SK-N-SH treated with all-trans-retinoic acid at 6 μM for 48 hours (cell line): Measurements from ENCODE around the gene NXPH4.

ENCODE experiments used
- ATAC-seq: fragments of 200-7000 bp; cut with Tn5 transposase; 3 replicates; pipeline ENCODE4 v1.9.1; 2020; ENCODE audit warnings: mild to moderate bottlenecking, moderate library complexity
- ARNTL ChIP-seq: fragments of 450-650 bp; formaldehyde crosslinking; IDR thresholded peaks from 2 replicates; pipeline ENCODE4 v1.5.0; 2020; ENCODE audit warnings: low read depth, mild to moderate bottlenecking, moderate library complexity, borderline replicate concordance
- BACH2 ChIP-seq: fragments of 250-450 bp; sonication (Bioruptor Pico); IDR thresholded peaks from 2 replicates; pipeline ENCODE4 v1.9.0; 2021; ENCODE audit warnings: mild to moderate bottlenecking, borderline replicate concordance
- ESRRG ChIP-seq: fragments of 250-450 bp; sonication (Bioruptor Pico); IDR thresholded peaks from 2 replicates; pipeline ENCODE4 v1.6.1; 2021; ENCODE audit warnings: mild to moderate bottlenecking
- ISL1 ChIP-seq: fragments of 250-450 bp; sonication (Bioruptor Pico); IDR thresholded peaks from 2 replicates; pipeline ENCODE4 v2.1.2; 2022; ENCODE audit warnings: mild to moderate bottlenecking, moderate library complexity
- PPARA ChIP-seq: fragments of 250-450 bp; sonication (Bioruptor Pico); IDR thresholded peaks from 2 replicates; pipeline ENCODE4 v1.5.0; 2020; ENCODE audit warnings: mild to moderate bottlenecking, borderline replicate concordance
- RARB ChIP-seq: fragments of 250-450 bp; sonication (Bioruptor Pico); IDR thresholded peaks from 2 replicates; pipeline ENCODE4 v1.8.0; 2021; ENCODE audit warnings: mild to moderate bottlenecking, moderate library complexity
- TCF4 ChIP-seq: fragments of 250-450 bp; sonication (Bioruptor Pico); IDR thresholded peaks from 2 replicates; pipeline ENCODE4 v1.8.0; 2021; ENCODE audit warnings: mild to moderate bottlenecking, moderate library complexity, borderline replicate concordance
- ZC3H10 ChIP-seq: fragments of 250-450 bp; sonication (Bioruptor Pico); IDR thresholded peaks from 2 replicates; pipeline ENCODE4 v1.5.1; 2021; ENCODE audit warnings: mild to moderate bottlenecking, moderate library complexity
- ZFP3 ChIP-seq: fragments of 250-450 bp; sonication (Bioruptor Pico); IDR thresholded peaks from 2 replicates; pipeline ENCODE4 v1.5.0; 2020; ENCODE audit warnings: mild to moderate bottlenecking, moderate library complexity
- ZFP30 ChIP-seq: fragments of 450-650 bp; formaldehyde crosslinking; IDR thresholded peaks from 2 replicates; pipeline ENCODE4 v1.5.0; 2022; ENCODE audit warnings: mild to moderate bottlenecking, moderate library complexity
- ZNF70 ChIP-seq: fragments of 450-650 bp; formaldehyde crosslinking; IDR thresholded peaks from 2 replicates; pipeline ENCODE4 v1.5.0; 2020; ENCODE audit warnings: mild to moderate bottlenecking, moderate library complexity
- ZNF8 ChIP-seq: fragments of 450-650 bp; formaldehyde crosslinking; IDR thresholded peaks from 2 replicates; pipeline ENCODE4 v1.5.0; 2020; ENCODE audit warnings: mild to moderate bottlenecking, moderate library complexity
- TF ChIP-seq, protein P1 (sequence below): fragments of 250-450 bp; sonication (Bioruptor Pico); IDR thresholded peaks from 2 replicates; pipeline ENCODE4 v1.8.0; 2020; ENCODE audit warnings: mild to moderate bottlenecking, moderate library complexity, borderline replicate concordance
- TF ChIP-seq, protein P2 (sequence below): fragments of 250-450 bp; sonication (Bioruptor Pico); IDR thresholded peaks from 2 replicates; pipeline ENCODE4 v1.5.1; 2020; ENCODE audit warnings: low read depth, mild to moderate bottlenecking, moderate library complexity
- TF ChIP-seq, protein P3 (sequence below): fragments of 250-450 bp; sonication (Bioruptor Pico); IDR thresholded peaks from 2 replicates; pipeline ENCODE4 v1.5.1; 2021; ENCODE audit warnings: mild to moderate bottlenecking, moderate library complexity
- TF ChIP-seq, protein P4 (sequence below): fragments of 250-450 bp; sonication (Bioruptor Pico); IDR thresholded peaks from 2 replicates; pipeline ENCODE4 v1.8.0; 2021; ENCODE audit warnings: low read depth, mild to moderate bottlenecking, moderate library complexity, borderline replicate concordance
- TF ChIP-seq, protein P5 (sequence below): fragments of 250-450 bp; sonication (Bioruptor Pico); IDR thresholded peaks from 2 replicates; pipeline ENCODE4 v1.5.0; 2020; ENCODE audit warnings: mild to moderate bottlenecking, moderate library complexity

The NXPH4 gene

DNA sequence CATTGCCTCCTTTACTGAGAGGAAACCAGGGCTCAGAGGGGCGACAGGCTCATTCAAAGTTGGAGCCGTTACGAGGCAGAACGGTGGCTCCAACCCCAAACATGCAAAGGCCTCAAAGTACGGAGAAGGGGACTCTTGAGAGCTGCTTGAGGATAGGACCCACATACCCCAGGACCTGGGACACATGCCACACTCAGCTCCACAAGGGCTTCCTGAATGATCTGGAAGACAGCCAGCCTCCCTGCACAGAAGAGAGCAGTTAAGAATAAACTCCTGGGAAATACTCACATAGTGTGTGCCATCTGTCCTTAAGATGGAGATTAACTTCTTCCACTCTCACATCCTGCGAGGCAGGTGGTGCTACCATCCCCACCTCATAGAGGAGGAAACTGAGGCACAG is 26.6 kb upstream of the NXPH4 start:
- no peak; the same call in 2 of the 3 replicates for ATAC-seq
- TF ChIP-seq ZFP3 (CRISPR knock-in tag) (no peak), ISL1 (CRISPR knock-in tag) (no peak), TCF4 (no peak), BACH2 (no peak), ARNTL (CRISPR knock-in tag) (no peak), ESRRG (CRISPR knock-in tag) (no peak), PPARA (CRISPR knock-in tag) (no peak), RARB (CRISPR knock-in tag) (no peak)
- TF ChIP-seq, protein P1, sequence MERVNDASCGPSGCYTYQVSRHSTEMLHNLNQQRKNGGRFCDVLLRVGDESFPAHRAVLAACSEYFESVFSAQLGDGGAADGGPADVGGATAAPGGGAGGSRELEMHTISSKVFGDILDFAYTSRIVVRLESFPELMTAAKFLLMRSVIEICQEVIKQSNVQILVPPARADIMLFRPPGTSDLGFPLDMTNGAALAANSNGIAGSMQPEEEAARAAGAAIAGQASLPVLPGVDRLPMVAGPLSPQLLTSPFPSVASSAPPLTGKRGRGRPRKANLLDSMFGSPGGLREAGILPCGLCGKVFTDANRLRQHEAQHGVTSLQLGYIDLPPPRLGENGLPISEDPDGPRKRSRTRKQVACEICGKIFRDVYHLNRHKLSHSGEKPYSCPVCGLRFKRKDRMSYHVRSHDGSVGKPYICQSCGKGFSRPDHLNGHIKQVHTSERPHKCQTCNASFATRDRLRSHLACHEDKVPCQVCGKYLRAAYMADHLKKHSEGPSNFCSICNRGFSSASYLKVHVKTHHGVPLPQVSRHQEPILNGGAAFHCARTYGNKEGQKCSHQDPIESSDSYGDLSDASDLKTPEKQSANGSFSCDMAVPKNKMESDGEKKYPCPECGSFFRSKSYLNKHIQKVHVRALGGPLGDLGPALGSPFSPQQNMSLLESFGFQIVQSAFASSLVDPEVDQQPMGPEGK (CRISPR knock-in tag), result no peak
- TF ChIP-seq, protein P2, sequence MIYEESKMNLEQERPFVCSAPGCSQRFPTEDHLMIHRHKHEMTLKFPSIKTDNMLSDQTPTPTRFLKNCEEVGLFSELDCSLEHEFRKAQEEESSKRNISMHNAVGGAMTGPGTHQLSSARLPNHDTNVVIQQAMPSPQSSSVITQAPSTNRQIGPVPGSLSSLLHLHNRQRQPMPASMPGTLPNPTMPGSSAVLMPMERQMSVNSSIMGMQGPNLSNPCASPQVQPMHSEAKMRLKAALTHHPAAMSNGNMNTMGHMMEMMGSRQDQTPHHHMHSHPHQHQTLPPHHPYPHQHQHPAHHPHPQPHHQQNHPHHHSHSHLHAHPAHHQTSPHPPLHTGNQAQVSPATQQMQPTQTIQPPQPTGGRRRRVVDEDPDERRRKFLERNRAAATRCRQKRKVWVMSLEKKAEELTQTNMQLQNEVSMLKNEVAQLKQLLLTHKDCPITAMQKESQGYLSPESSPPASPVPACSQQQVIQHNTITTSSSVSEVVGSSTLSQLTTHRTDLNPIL (CRISPR knock-in tag), result no peak
- TF ChIP-seq, protein P3, sequence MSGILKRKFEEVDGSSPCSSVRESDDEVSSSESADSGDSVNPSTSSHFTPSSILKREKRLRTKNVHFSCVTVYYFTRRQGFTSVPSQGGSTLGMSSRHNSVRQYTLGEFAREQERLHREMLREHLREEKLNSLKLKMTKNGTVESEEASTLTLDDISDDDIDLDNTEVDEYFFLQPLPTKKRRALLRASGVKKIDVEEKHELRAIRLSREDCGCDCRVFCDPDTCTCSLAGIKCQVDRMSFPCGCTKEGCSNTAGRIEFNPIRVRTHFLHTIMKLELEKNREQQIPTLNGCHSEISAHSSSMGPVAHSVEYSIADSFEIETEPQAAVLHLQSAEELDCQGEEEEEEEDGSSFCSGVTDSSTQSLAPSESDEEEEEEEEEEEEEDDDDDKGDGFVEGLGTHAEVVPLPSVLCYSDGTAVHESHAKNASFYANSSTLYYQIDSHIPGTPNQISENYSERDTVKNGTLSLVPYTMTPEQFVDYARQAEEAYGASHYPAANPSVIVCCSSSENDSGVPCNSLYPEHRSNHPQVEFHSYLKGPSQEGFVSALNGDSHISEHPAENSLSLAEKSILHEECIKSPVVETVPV (CRISPR knock-in tag), result no peak

DNA sequence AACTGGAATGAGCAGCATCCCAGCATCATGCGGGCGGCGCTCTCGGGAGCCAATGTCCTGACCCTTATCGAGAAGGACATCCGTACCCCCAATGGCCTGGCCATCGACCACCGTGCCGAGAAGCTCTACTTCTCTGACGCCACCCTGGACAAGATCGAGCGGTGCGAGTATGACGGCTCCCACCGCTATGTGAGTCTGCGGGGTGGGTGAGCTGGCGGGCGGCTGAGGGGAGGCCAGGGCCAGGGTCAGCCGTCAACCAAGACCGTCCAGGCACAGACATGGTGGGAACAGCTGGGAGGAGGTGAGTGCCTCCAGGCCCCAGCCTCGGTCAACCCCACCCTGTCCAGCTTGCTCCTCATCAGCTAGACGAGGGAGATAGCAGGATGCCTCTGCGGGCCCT is 25.8 kb upstream of the NXPH4 start:
- no peak for ATAC-seq
- TF ChIP-seq ARNTL (CRISPR knock-in tag) (no peak), ZFP30 (no peak), ZNF70 (CRISPR knock-in tag) (no peak), ZC3H10 (CRISPR knock-in tag) (no peak), ESRRG (CRISPR knock-in tag) (no peak), ZFP3 (CRISPR knock-in tag) (no peak), ZNF8 (no peak)
- TF ChIP-seq, protein P4, sequence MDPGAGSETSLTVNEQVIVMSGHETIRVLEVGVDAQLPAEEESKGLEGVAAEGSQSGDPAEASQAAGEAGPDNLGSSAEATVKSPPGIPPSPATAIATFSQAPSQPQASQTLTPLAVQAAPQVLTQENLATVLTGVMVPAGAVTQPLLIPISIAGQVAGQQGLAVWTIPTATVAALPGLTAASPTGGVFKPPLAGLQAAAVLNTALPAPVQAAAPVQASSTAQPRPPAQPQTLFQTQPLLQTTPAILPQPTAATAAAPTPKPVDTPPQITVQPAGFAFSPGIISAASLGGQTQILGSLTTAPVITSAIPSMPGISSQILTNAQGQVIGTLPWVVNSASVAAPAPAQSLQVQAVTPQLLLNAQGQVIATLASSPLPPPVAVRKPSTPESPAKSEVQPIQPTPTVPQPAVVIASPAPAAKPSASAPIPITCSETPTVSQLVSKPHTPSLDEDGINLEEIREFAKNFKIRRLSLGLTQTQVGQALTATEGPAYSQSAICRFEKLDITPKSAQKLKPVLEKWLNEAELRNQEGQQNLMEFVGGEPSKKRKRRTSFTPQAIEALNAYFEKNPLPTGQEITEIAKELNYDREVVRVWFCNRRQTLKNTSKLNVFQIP, result no peak
- TF ChIP-seq, protein P5, sequence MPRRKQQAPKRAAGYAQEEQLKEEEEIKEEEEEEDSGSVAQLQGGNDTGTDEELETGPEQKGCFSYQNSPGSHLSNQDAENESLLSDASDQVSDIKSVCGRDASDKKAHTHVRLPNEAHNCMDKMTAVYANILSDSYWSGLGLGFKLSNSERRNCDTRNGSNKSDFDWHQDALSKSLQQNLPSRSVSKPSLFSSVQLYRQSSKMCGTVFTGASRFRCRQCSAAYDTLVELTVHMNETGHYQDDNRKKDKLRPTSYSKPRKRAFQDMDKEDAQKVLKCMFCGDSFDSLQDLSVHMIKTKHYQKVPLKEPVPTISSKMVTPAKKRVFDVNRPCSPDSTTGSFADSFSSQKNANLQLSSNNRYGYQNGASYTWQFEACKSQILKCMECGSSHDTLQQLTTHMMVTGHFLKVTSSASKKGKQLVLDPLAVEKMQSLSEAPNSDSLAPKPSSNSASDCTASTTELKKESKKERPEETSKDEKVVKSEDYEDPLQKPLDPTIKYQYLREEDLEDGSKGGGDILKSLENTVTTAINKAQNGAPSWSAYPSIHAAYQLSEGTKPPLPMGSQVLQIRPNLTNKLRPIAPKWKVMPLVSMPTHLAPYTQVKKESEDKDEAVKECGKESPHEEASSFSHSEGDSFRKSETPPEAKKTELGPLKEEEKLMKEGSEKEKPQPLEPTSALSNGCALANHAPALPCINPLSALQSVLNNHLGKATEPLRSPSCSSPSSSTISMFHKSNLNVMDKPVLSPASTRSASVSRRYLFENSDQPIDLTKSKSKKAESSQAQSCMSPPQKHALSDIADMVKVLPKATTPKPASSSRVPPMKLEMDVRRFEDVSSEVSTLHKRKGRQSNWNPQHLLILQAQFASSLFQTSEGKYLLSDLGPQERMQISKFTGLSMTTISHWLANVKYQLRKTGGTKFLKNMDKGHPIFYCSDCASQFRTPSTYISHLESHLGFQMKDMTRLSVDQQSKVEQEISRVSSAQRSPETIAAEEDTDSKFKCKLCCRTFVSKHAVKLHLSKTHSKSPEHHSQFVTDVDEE (CRISPR knock-in tag), result no peak
- TF ChIP-seq, protein P2 (CRISPR knock-in tag), result no peak
- TF ChIP-seq, protein P1 (CRISPR knock-in tag), result no peak

DNA sequence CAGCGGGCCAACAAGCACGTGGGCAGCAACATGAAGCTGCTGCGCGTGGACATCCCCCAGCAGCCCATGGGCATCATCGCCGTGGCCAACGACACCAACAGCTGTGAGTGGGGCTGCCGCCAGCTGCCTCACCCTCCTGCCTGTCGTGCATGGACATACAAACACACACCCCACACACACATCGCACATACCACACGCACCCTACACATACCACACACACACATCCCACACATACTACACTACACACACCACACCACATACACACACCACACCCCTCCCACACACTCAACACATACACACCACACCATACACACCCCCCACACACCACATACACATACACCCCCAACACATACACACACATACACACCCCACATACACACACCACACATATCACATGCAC is 25.2 kb upstream of the NXPH4 start:
- no peak for TF ChIP-seq PPARA (CRISPR knock-in tag)
- ATAC-seq, result no peak
